Liver (tissue), 9 donors: ENCODE results near the gene MAST2. TPM values are rescaled to one million over a fixed set of nuclear protein-coding genes. Genes with fewer than 3 reads are reported as not detected.

ENCODE experiments used
- DNase-seq: peaks from one replicate; pipeline ENCODE4 v3.0.0-alpha.2; 2017; ENCODE audit warnings: low spot score
- H3K27ac ChIP-seq, 2 donors: one replicate each; pipeline ENCODE4 v1.7.0; 2013; ENCODE audit warnings: inconsistent platforms in 2 of 2, low read length in 2 of 2, control low read depth in 1 of 2, low read depth in 1 of 2, mild to moderate bottlenecking in 1 of 2
- H3K27me3 ChIP-seq, 4 donors: one replicate each; pipeline versions ENCODE4 v1.6.1 to v1.7.0; 2013; ENCODE audit warnings: low read length in 3 of 4, inconsistent platforms in 1 of 4, mild to moderate bottlenecking in 1 of 4, moderate library complexity in 1 of 4; ENCODE audit not compliant: control insufficient read depth in 4 of 4, insufficient read depth in 4 of 4
- H3K36me3 ChIP-seq, 4 donors: one replicate each; pipeline versions ENCODE4 v1.6.1 to v1.7.0; 2013; ENCODE audit warnings: low read length in 3 of 4, mild to moderate bottlenecking in 3 of 4, low read depth in 1 of 4, moderate library complexity in 1 of 4; ENCODE audit not compliant: control insufficient read depth in 4 of 4, insufficient read depth in 3 of 4
- H3K4me1 ChIP-seq, 4 donors: one replicate each; pipeline versions ENCODE4 v1.6.1 to v1.7.0; 2013; ENCODE audit warnings: low read length in 3 of 4, mild to moderate bottlenecking in 3 of 4, moderate library complexity in 1 of 4; ENCODE audit not compliant: control insufficient read depth in 4 of 4, insufficient read depth in 4 of 4
- H3K4me3 ChIP-seq, 3 donors: one replicate each; pipeline versions ENCODE4 v1.6.1 to v1.7.0; 2013; ENCODE audit warnings: low read length in 3 of 3, control low read depth in 1 of 3, low read depth in 1 of 3, mild to moderate bottlenecking in 1 of 3
- H3K9ac ChIP-seq, 2 donors: one replicate each; pipeline ENCODE4 v1.7.0; 2013; ENCODE audit warnings: low read length in 2 of 2, mild to moderate bottlenecking in 2 of 2, moderate library complexity in 2 of 2, control low read depth in 1 of 2, low read depth in 1 of 2
- H3K9me3 ChIP-seq, 4 donors: one replicate each; pipeline versions ENCODE4 v1.6.1 to v1.7.0; 2013; ENCODE audit warnings: low read length in 3 of 4; ENCODE audit not compliant: control insufficient read depth in 4 of 4
- CTCF ChIP-seq: fragments of 150-350 bp; IDR thresholded peaks from 2 replicates; pipeline ENCODE4 v1.5.1; 2017; ENCODE audit warnings: improper control_type of control experiment, low read depth, low read length; ENCODE audit not compliant: missing input control
- FOXA1 ChIP-seq: IDR thresholded peaks from 2 replicates; pipeline ENCODE4 v1.6.1; 2016; ENCODE audit warnings: antibody characterized with exemption
- GABPA ChIP-seq, 2 donors: IDR thresholded peaks in 1 of 2; conservative IDR thresholded peaks in 1 of 2; 2 replicates each; pipeline ENCODE4 v1.6.1; 2016; ENCODE audit warnings: antibody characterized with exemption in 2 of 2, mild to moderate bottlenecking in 1 of 2, moderate library complexity in 1 of 2
- HNF4A ChIP-seq, 2 donors: conservative IDR thresholded peaks; 2 replicates each; pipeline ENCODE4 v1.6.1; 2016; ENCODE audit warnings: antibody characterized with exemption in 2 of 2, mild to moderate bottlenecking in 2 of 2
- JUND ChIP-seq, 2 donors: IDR thresholded peaks; 2 replicates each; pipeline ENCODE4 v1.6.1; 2016; ENCODE audit warnings: antibody characterized with exemption in 2 of 2
- MAX ChIP-seq: IDR thresholded peaks from 2 replicates; pipeline ENCODE4 v1.6.1; 2016; ENCODE audit warnings: antibody characterized with exemption
- NR2F2 ChIP-seq: IDR thresholded peaks from 2 replicates; pipeline ENCODE4 v1.6.1; 2016; ENCODE audit warnings: antibody characterized with exemption
- RAD21 ChIP-seq, 2 donors: IDR thresholded peaks; 2 replicates each; pipeline ENCODE4 v1.6.1; 2016; ENCODE audit warnings: antibody characterized with exemption in 2 of 2, mild to moderate bottlenecking in 2 of 2
- REST ChIP-seq: IDR thresholded peaks from 2 replicates; pipeline ENCODE4 v1.6.1; 2016; ENCODE audit warnings: antibody characterized with exemption, mild to moderate bottlenecking
- RXRA ChIP-seq, 2 donors: IDR thresholded peaks; 2 replicates each; pipeline ENCODE4 v1.6.1; 2017 to 2018; ENCODE audit warnings: antibody characterized with exemption in 2 of 2, mild to moderate bottlenecking in 1 of 2
- TAF1 ChIP-seq: conservative IDR thresholded peaks from 2 replicates; pipeline ENCODE4 v1.6.1; 2016; ENCODE audit warnings: antibody characterized with exemption, mild to moderate bottlenecking
- YY1 ChIP-seq: IDR thresholded peaks from 2 replicates; pipeline ENCODE4 v1.6.1; 2016; ENCODE audit warnings: antibody characterized with exemption, mild to moderate bottlenecking
- ZBTB33 ChIP-seq: IDR thresholded peaks from 2 replicates; pipeline ENCODE4 v1.6.1; 2016; ENCODE audit warnings: antibody characterized with exemption
- WGBS: extraction: QIAGEN DNeasy Blood & Tissue Kit; methylation state at CpG from one replicate; pipeline ENCODE4 v1.1.7; 2013; 5-methylcytosine and 5-hydroxymethylcytosine counted together
- polyA plus RNA-seq, 2 donors: library from polyadenylated mRNA; stranded (reverse) in 1 of 2; unstranded in 1 of 2; fragments of 200-250 nt in 1 of 2; fragments of >200 nt in 1 of 2; fragmentation: Nextera tagmentation in 1 of 2; extraction: Ambion mirVana in 1 of 2; gene quantifications; one replicate each; pipeline versions ENCODE4 v1.2.1 to v1.2.3, GENCODE V29; 2013 to 2015
- total RNA-seq, 2 donors: library from RNA; depleted of rRNA; stranded (reverse); fragments of >200 nt; gene quantifications; one replicate each; pipeline ENCODE4 v1.2.3, GENCODE V29; 2014
- donor health status: healthy.
- donor health status: healthy.
- donor health status: healthy.
- donor health status: healthy.
- donor health status: healthy.

MAST2 gene
- total and polyA plus RNA-seq, 4 donors, result 4.8 to 9.6 (median 5.7) TPM

GRCh38 chr1:45769261-45769932 lies 34.0 kb upstream of the MAST2 start:
- Histone ChIP-seq H3K27me3 (no peaks in the 10 kb centered on the region), H3K4me3 (no peak overlapping the region), H3K4me1 (no peaks in the 10 kb centered on the region), H3K27ac (no peak overlapping the region), H3K36me3 (no peaks in the 10 kb centered on the region), H3K9me3 (no peaks in the 10 kb centered on the region), H3K9ac (no peak overlapping the region)
- TF ChIP-seq REST, result no peak
- TF ChIP-seq FOXA1, result no peak
- DNase-seq, result no peak
- WGBS, result 71% methylated on average over 4 of the region's 4 CpGs

- H3K9ac ChIP-seq, result no peak overlapping the region
- no peak overlapping the region for H3K27ac ChIP-seq
- 84% methylated on average over 3 of the region's 3 CpGs for WGBS
- no peaks in the 10 kb centered on the region for H3K4me1 ChIP-seq
- no peak overlapping the region for H3K4me3 ChIP-seq
- H3K27me3 ChIP-seq, result no peaks in the 10 kb centered on the region
- H3K9me3 ChIP-seq, result no peaks in the 10 kb centered on the region
- no peak for DNase-seq
- H3K36me3 ChIP-seq, result no peaks in the 10 kb centered on the region
- no peak for TF ChIP-seq HNF4A (conservative IDR thresholded peaks at IDR 0.05)
- TF ChIP-seq JUND (IDR thresholded peaks at IDR 0.05), result no peak
- no peak for TF ChIP-seq CTCF
- TF ChIP-seq YY1, result no peak
- TF ChIP-seq TAF1, result no peak
- TF ChIP-seq RAD21 (IDR thresholded peaks at IDR 0.05), result no peak
- no peak for TF ChIP-seq MAX
- no peak for TF ChIP-seq GABPA (IDR thresholded peaks at IDR 0.05 in 1 of 2, conservative IDR thresholded peaks at IDR 0.05 in 1 of 2)
- no peak for TF ChIP-seq NR2F2
- no peak for TF ChIP-seq FOXA1
- no peak for TF ChIP-seq ZBTB33
- no peak for TF ChIP-seq RXRA (IDR thresholded peaks at IDR 0.05)
These were observed 30.4 kb upstream of the MAST2 start for GRCh38 chr1:45772971-45773370.
